Measurements from ENCODE around the gene OCRL. TPM values are rescaled to one million over a fixed set of nuclear protein-coding genes. Genes with fewer than 3 reads are reported as not detected.

Gene OCRL
- total and polyA plus RNA-seq, 2 of the 4 experiments (the other 2 are of a cell fraction): 19.4 to 20.6 TPM

GRCh38 chrX:129493643-129494042 lies 46.4 kb upstream of the OCRL start:
- in situ Hi-C loops (cut with MboI; ENCODE audit: low sequenced_read_pairs) (no loop called here), dilution Hi-C loops (cut with HindIII; ENCODE audit: low sequenced_read_pairs, unreplicated experiment) (no loop called here), intact Hi-C loops (cut with micrococcal nuclease) (no loop called here)
- Histone ChIP-seq H2BK5ac (ENCODE audit: low read depth, low read length, poor library complexity, severe bottlenecking) (peak overlapping the region; percentile 64), H2BK15ac (ENCODE audit: low read depth, low read length) (no peak overlapping the region; the same call in 2 of the 3 replicates), H3K27me3 (ENCODE audit: control insufficient read depth, insufficient read depth, low read length) (0 out of 2 replicates have a peak, but pooled peaks cover 2% of the 10 kb centered on the region), H2AK5ac (ENCODE audit: low read depth, low read length) (0 out of 2 replicates have a peak overlapping the region, but pooled peaks have one; percentile 94), H2BK120ac (ENCODE audit: low read depth, low read length) (no peak overlapping the region), H3K4me1 (ENCODE audit: control insufficient read depth, insufficient read depth, low read length) (peaks cover 6% of the 10 kb centered on the region; the same call in 1 of the 2 replicates), H2BK20ac (ENCODE audit: low read depth, low read length) (no peak overlapping the region), H2AFZ (replicated peaks; ENCODE audit: low read length, poor library complexity) (no peak overlapping the region), H3K9me3 (ENCODE audit: control insufficient read depth, insufficient read depth, low read length) (no peaks in the 10 kb centered on the region), H4K91ac (ENCODE audit: insufficient read depth, low read depth, low read length) (no peak overlapping the region), H4K20me1 (ENCODE audit: insufficient read depth, low read length) (peaks cover 6% of the 10 kb centered on the region; the same call in 1 of the 2 replicates), H3K27ac (ENCODE audit: insufficient read depth, low read length) (no peak overlapping the region), H3K56ac (ENCODE audit: extremely low read depth, insufficient read depth, low read length) (no peak overlapping the region), H3K23ac (ENCODE audit: low read depth, low read length) (no peak overlapping the region), H2AK9ac (replicated peaks; ENCODE audit: low read depth, low read length, poor library complexity) (no peak overlapping the region), H3K4me3 (ENCODE audit: insufficient read depth, low read depth, low read length) (no peak overlapping the region), H3K36me3 (ENCODE audit: control insufficient read depth, insufficient read depth, low read length) (peaks cover 23% of the 10 kb centered on the region), H3K4ac (ENCODE audit: low read depth, low read length) (no peak overlapping the region), H3K79me1 (ENCODE audit: low read depth in 1 of 2, low read length in 2 of 2) (peaks cover 2 to 18% of the 10 kb centered on the region in 2 experiments), H3K14ac (replicated peaks; ENCODE audit: low read depth, low read length) (no peak overlapping the region), H3K4me2 (ENCODE audit: low read depth, low read length) (no peak overlapping the region; the same call in 1 of the 2 replicates), H3K18ac (ENCODE audit: low read depth, low read length) (no peak overlapping the region), H3K9ac (ENCODE audit: low read depth, low read length) (no peak overlapping the region), H3K9me1 (ENCODE audit: insufficient read depth, low read length) (no peaks in the 10 kb centered on the region; the same call in none of the 2 replicates), H4K8ac (ENCODE audit: low read depth in 2 of 2, low read length in 2 of 2) (0 out of 4 replicates have a peak overlapping the region, but pooled peaks of 1 of the 2 experiments have one; percentile 47), H4K5ac (ENCODE audit: low read depth, low read length) (no peak overlapping the region)
- TF ChIP-seq NFE2L2 (IDR thresholded peaks at IDR 0.05; ENCODE audit: low read depth, low read length) (no peak), CEBPB (IDR thresholded peaks at IDR 0.05; ENCODE audit: low read depth, low read length) (0 out of 2 replicates have a peak, but pooled peaks have one; percentile 10), SMC3 (IDR thresholded peaks at IDR 0.05; ENCODE audit: low read depth, low read length) (no peak), MXI1 (IDR thresholded peaks at IDR 0.05; ENCODE audit: borderline replicate concordance, low read depth, low read length) (no peak), FOS (IDR thresholded peaks at IDR 0.05; ENCODE audit: low read depth, low read length) (no peak), POLR2A (IDR thresholded peaks at IDR 0.05; ENCODE audit: low read depth, low read length) (no peak), RAD21 (IDR thresholded peaks at IDR 0.05; ENCODE audit: low read length) (no peak)
- POLR2A ChIA-PET (ENCODE audit: unreplicated experiment): no interaction called here
- BruUV-seq (replicated peaks): no TSS peak
- CTCF ChIA-PET: interaction anchor here (0.8 kb wide), 1 partner anchor 29 kb away, joined by 3 read pairs; no protein-coding TSS in a partner anchor
- WGBS, 2 experiments (ENCODE audit: extremely low coverage in 2 of 2, insufficient read length in 1 of 2): no CpG with 5 or more reads among the region's 4 CpGs
- no peak for ATAC-seq (ENCODE audit: low read depth)
- DNase-seq: peak; percentile 63

Measured in IMR-90 (cell line).